ENCODE data around the gene NLRC5. TPM values are rescaled to one million over a fixed set of nuclear protein-coding genes. Genes with fewer than 3 reads are reported as not detected.
"Not testable (repeated sequence)": the region's sequence is repeated elsewhere in the genome, so short reads cannot be mapped to it uniquely, and the experiment has no call there.

The NLRC5 gene
- total RNA-seq, 4 donors from 2014 or later = 14.4 to 22.5 (median 16.6) TPM

DNA sequence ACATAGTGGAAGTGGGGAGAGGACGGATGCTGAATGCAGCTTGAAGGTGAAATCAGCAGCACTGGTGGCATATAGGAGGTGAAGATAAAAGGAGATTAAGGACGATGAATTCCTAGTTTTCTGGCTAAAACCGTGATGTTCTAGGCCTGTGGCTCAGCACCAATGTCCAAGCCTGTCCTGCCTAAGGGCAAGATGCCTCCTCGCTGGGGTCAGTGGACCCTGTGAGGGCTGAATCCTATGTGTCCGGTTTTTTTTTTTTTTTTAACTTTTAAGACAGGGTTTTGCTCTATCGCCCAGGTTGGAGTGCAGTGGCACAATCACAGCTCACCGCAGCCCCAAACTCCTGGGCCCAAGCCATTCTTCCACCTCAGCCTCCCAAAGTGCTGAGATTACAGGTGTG, 115.8 kb downstream of the NLRC5 start:
- DNase-seq (ENCODE audit: extremely low spot score) = no peak
- TF ChIP-seq, protein P1, sequence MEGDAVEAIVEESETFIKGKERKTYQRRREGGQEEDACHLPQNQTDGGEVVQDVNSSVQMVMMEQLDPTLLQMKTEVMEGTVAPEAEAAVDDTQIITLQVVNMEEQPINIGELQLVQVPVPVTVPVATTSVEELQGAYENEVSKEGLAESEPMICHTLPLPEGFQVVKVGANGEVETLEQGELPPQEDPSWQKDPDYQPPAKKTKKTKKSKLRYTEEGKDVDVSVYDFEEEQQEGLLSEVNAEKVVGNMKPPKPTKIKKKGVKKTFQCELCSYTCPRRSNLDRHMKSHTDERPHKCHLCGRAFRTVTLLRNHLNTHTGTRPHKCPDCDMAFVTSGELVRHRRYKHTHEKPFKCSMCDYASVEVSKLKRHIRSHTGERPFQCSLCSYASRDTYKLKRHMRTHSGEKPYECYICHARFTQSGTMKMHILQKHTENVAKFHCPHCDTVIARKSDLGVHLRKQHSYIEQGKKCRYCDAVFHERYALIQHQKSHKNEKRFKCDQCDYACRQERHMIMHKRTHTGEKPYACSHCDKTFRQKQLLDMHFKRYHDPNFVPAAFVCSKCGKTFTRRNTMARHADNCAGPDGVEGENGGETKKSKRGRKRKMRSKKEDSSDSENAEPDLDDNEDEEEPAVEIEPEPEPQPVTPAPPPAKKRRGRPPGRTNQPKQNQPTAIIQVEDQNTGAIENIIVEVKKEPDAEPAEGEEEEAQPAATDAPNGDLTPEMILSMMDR (IDR thresholded peaks at IDR 0.05) = no peak
- no peak for TF ChIP-seq POLR2AphosphoS5 (IDR thresholded peaks at IDR 0.05)
- no peak for TF ChIP-seq POLR2A (IDR thresholded peaks at IDR 0.05; ENCODE audit: low read depth)
- TF ChIP-seq EP300 (IDR thresholded peaks at IDR 0.05) = no peak
- intact Hi-C loops (cut with DNase I) = no loop called here

DNA sequence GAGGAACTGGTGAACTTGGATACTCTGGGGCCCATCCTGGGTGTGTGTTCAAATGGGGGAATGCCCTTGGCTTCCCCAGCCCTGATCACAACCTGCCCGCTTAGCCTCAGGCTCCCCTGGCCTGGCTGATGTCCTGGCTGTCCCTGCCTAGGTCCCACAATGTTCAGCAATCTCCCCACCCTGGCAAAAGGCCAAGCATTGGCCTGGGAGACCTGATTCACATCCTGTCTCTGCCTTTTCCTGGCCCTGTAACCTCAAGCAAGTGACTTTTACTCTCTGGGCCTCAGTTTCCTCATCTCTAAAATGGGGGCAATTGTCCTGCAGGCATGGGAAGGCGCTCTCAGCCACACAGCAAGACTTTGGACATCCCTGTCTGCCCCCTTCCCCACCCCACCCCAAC, 117.4 kb downstream of the NLRC5 start:
- Histone ChIP-seq H3K4me1 (peaks cover 12 to 38% (median 18%) of the 10 kb centered on the region in 4 donors), H3K4me3 (no peak overlapping the region), H3K9me3 (no peaks in the 10 kb centered on the region), H3K36me3 (no peaks in the 10 kb centered on the region), H3K27me3 (no peaks in the 10 kb centered on the region), H3K27ac (replicated peaks in 1 of 4) (no peak overlapping the region)
- DNase-seq (ENCODE audit: extremely low spot score) = no peak
- TF ChIP-seq POLR2A (IDR thresholded peaks at IDR 0.05; ENCODE audit: low read depth) (no peak), POLR2AphosphoS5 (IDR thresholded peaks at IDR 0.05) (no peak), EP300 (IDR thresholded peaks at IDR 0.05) (no peak)
- TF ChIP-seq, protein P1 (IDR thresholded peaks at IDR 0.05) = no peak
- 100% methylated on average over 1 of the region's 2 CpGs for WGBS
- intact Hi-C loops (cut with DNase I) = no loop called here

More for the DNA sequence above, 115.8 kb downstream of the NLRC5 start:
- H3K36me3 ChIP-seq = no peaks in the 10 kb centered on the region
- H3K4me1 ChIP-seq = peaks cover 12 to 41% (median 18%) of the 10 kb centered on the region in 4 donors
- H3K27me3 ChIP-seq = no peaks in the 10 kb centered on the region
- no peaks in the 10 kb centered on the region for H3K9me3 ChIP-seq
- H3K4me3 ChIP-seq = no peak overlapping the region
- no peak overlapping the region for H3K27ac ChIP-seq (replicated peaks in 1 of 4)
- 90% methylated on average over 7 of the region's 7 CpGs for WGBS

- WGBS = 81% methylated on average over 7 of the region's 9 CpGs
- H3K27ac ChIP-seq (replicated peaks in 1 of 4) = no peak overlapping the region
- no peaks in the 10 kb centered on the region for H3K9me3 ChIP-seq
- H3K36me3 ChIP-seq = no peaks in the 10 kb centered on the region
- intact Hi-C loops (cut with DNase I) = no loop called here
- H3K4me3 ChIP-seq = no peak overlapping the region
- TF ChIP-seq POLR2AphosphoS5 (IDR thresholded peaks at IDR 0.05) = no peak
- TF ChIP-seq, protein P1 (IDR thresholded peaks at IDR 0.05) = no peak
- TF ChIP-seq POLR2A (IDR thresholded peaks at IDR 0.05; ENCODE audit: low read depth) = no peak
- TF ChIP-seq EP300 (IDR thresholded peaks at IDR 0.05) = no peak
- peaks cover 12 to 43% (median 20%) of the 10 kb centered on the region in 4 donors for H3K4me1 ChIP-seq
- H3K27me3 ChIP-seq = no peaks in the 10 kb centered on the region
- DNase-seq (ENCODE audit: extremely low spot score) = no peak
Measured at GRCh38 chr16:57107321-57107922, 118.1 kb downstream of the NLRC5 start.

- no peak overlapping the region for H3K27ac ChIP-seq (replicated peaks in 1 of 4)
- intact Hi-C loops (cut with DNase I) = no loop called here
- peaks cover 17 to 47% (median 29%) of the 10 kb centered on the region in 4 donors for H3K4me1 ChIP-seq
- no peak for DNase-seq (ENCODE audit: extremely low spot score)
- no peaks in the 10 kb centered on the region for H3K27me3 ChIP-seq
- no peaks in the 10 kb centered on the region for H3K9me3 ChIP-seq
- no peak for TF ChIP-seq POLR2AphosphoS5 (IDR thresholded peaks at IDR 0.05)
- no peak for TF ChIP-seq EP300 (IDR thresholded peaks at IDR 0.05)
- no peak for TF ChIP-seq POLR2A (IDR thresholded peaks at IDR 0.05; ENCODE audit: low read depth)
- TF ChIP-seq, protein P1 (IDR thresholded peaks at IDR 0.05) = no peak
- peaks cover 0 to 6% (median 4%) of the 10 kb centered on the region in 4 donors for H3K36me3 ChIP-seq
- 91% methylated on average over 1 of the region's 1 CpG for WGBS
- H3K4me3 ChIP-seq = no peak overlapping the region
Measured at GRCh38 chr16:57108432-57108831, 119.1 kb downstream of the NLRC5 start.

DNA sequence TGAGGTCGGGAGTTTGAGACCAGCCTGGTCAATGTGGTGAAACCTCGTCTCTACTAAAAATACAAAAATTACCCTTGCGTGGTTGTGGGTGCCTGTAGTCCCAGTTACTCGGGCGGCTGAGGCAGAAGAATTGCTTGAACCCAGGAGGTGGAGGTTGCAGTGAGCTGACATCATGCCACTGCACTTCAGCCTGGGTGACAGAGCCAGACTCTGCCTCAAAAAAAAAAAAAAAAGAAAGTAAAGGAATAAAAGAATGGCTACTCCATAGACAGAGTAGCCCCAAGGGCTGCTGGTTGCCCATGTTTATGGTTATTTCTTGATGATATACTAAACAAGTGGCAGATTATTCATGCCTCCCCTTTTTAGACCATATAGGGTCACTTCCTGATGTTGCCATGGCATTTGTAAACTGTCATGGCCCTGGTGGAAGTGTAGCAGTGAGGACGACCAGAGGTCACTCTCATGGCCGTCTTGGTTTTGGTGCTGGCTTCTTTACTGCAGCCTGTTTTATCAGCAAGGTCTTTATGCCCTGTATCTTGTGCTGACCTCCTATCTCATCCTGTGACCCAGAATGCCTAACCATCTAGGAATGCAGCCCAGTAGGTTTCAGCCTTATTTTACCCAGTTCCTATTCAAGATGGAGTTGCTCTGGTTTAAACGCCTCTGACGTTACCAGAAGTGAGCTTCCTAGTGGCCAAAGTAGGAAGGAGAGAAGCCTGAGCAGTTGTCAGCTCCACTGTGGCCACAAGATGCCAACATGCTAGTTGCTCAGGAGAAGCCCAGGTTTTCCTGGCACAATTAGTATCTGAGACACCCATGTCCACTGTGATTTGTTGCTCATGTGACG, 120.1 kb downstream of the NLRC5 start:
- intact Hi-C loops (cut with DNase I); H3K27me3 ChIP-seq; DNase-seq (ENCODE audit: extremely low spot score); H3K9me3 ChIP-seq; H3K4me3 ChIP-seq; H3K27ac ChIP-seq (replicated peaks in 1 of 4): not testable (repeated sequence)
- H3K4me1 ChIP-seq = peaks cover 17 to 44% (median 31%) of the 10 kb centered on the region in 4 donors
- peaks cover 3 to 16% (median 14%) of the 10 kb centered on the region in 4 donors for H3K36me3 ChIP-seq
- 86% methylated on average over 10 of the region's 10 CpGs for WGBS

All from esophagus muscularis mucosa (tissue), 4 donors.